CD14-positive monocyte (primary cell): ENCODE measurements around the gene PPP1R1C. TPM values are rescaled to one million over a fixed set of nuclear protein-coding genes. Genes with fewer than 3 reads are reported as not detected.
A peak's percentile ranks its signal among the peaks of the same experiment; 100 is the strongest.

Source experiments
- DNase-seq, 3 donors: peaks; one replicate each; pipeline ENCODE4 v3.0.0-alpha.2; 2011 to 2022
- H2AFZ ChIP-seq: 2 replicates; pipeline ENCODE4 v1.6.0; 2012; ENCODE audit warnings: mild to moderate bottlenecking, low read depth, low read length, inconsistent platforms; ENCODE audit not compliant: insufficient read depth, poor library complexity, severe bottlenecking
- H3K27ac ChIP-seq, 2 donors: 1 replicate in 1 of 2; 2 replicates in 1 of 2; pipeline ENCODE4 v1.5.1; 2012 to 2013; ENCODE audit warnings: low read length in 2 of 2, control low read depth in 1 of 2, inconsistent platforms in 1 of 2, low read depth in 1 of 2, mild to moderate bottlenecking in 1 of 2
- H3K27me3 ChIP-seq, 2 donors: one replicate each; pipeline versions ENCODE4 v1.6.0 to v1.6.1; 2011 to 2013; ENCODE audit warnings: low read length in 2 of 2; ENCODE audit not compliant: control insufficient read depth in 2 of 2, insufficient read depth in 2 of 2
- H3K36me3 ChIP-seq, 2 donors: replicated peaks in 1 of 2; 1 replicate in 1 of 2; 2 replicates in 1 of 2; pipeline versions ENCODE4 v1.5.1 to v1.6.1; 2012 to 2013; ENCODE audit warnings: low read length in 2 of 2, control low read depth in 1 of 2, inconsistent platforms in 1 of 2, mild to moderate bottlenecking in 1 of 2; ENCODE audit not compliant: insufficient read depth in 2 of 2, control insufficient read depth in 1 of 2
- H3K4me1 ChIP-seq, 2 donors: 1 replicate in 1 of 2; 2 replicates in 1 of 2; pipeline versions ENCODE4 v1.5.1 to v1.6.1; 2012 to 2013; ENCODE audit warnings: low read length in 2 of 2, control low read depth in 1 of 2, inconsistent platforms in 1 of 2, mild to moderate bottlenecking in 1 of 2, moderate library complexity in 1 of 2; ENCODE audit not compliant: insufficient read depth in 2 of 2, control insufficient read depth in 1 of 2
- H3K4me2 ChIP-seq: replicated peaks from 2 replicates; pipeline ENCODE3; 2012; ENCODE audit warnings: low read length, moderate library complexity, mild to moderate bottlenecking; ENCODE audit not compliant: poor library complexity, severe bottlenecking; ENCODE audit errors: extremely low read depth
- H3K4me3 ChIP-seq, 3 experiments: fragments of 200-600 bp in 1 of 3; sonication (generic) in 1 of 3; replicated peaks in 1 of 3; 1 replicate in 2 of 3; 2 replicates in 1 of 3; pipeline ENCODE4 v1.5.1; 2011 to 2013; ENCODE audit warnings: low read length in 3 of 3, mild to moderate bottlenecking in 3 of 3, control low read depth in 2 of 3, low read depth in 2 of 3, inconsistent platforms in 1 of 3, moderate library complexity in 1 of 3
- H3K79me2 ChIP-seq: 2 replicates; pipeline ENCODE4 v1.6.0; 2012; ENCODE audit warnings: mild to moderate bottlenecking, control low read depth, inconsistent platforms, low read length, moderate library complexity; ENCODE audit not compliant: insufficient read depth
- H3K9ac ChIP-seq: 2 replicates; pipeline ENCODE4 v1.6.0; 2017; ENCODE audit warnings: low read length, mild to moderate bottlenecking; ENCODE audit not compliant: insufficient read depth, poor library complexity, severe bottlenecking
- H3K9me3 ChIP-seq, 2 donors: replicated peaks in 1 of 2; 1 replicate in 1 of 2; 2 replicates in 1 of 2; pipeline versions ENCODE4 v1.5.1 to v1.6.1; 2012 to 2013; ENCODE audit warnings: low read length in 2 of 2, control low read depth in 1 of 2; ENCODE audit not compliant: control insufficient read depth in 1 of 2, insufficient read depth in 1 of 2
- H4K20me1 ChIP-seq: 2 replicates; pipeline ENCODE4 v1.6.0; 2012; ENCODE audit warnings: mild to moderate bottlenecking, low read length, control low read depth, moderate library complexity; ENCODE audit not compliant: insufficient read depth
- H3K27ac Mint-ChIP-seq, 7 donors: one replicate each; pipeline ENCODE4 v1.8.0; 2020; ENCODE audit warnings: mild to moderate bottlenecking in 7 of 7, mixed read lengths in 7 of 7, moderate library complexity in 6 of 7, inconsistent platforms in 2 of 7
- H3K27me3 Mint-ChIP-seq, 3 donors: one replicate each; pipeline ENCODE4 v1.8.0; 2021 to 2022; ENCODE audit warnings: low read depth in 3 of 3, mild to moderate bottlenecking in 3 of 3, mixed read lengths in 3 of 3, moderate library complexity in 3 of 3, inconsistent platforms in 1 of 3
- H3K36me3 Mint-ChIP-seq, 2 donors: one replicate each; pipeline ENCODE4 v1.8.0; 2020; ENCODE audit warnings: mixed read lengths in 2 of 2, inconsistent platforms in 1 of 2, mild to moderate bottlenecking in 1 of 2
- H3K4me1 Mint-ChIP-seq: one replicate; pipeline ENCODE4 v1.8.0; 2020; ENCODE audit warnings: mild to moderate bottlenecking, mixed read lengths
- H3K4me3 Mint-ChIP-seq, 2 donors: one replicate each; pipeline ENCODE4 v1.8.0; 2020; ENCODE audit warnings: mild to moderate bottlenecking in 2 of 2, mixed read lengths in 2 of 2, moderate library complexity in 1 of 2
- H3K9me3 Mint-ChIP-seq, 7 donors: one replicate each; pipeline ENCODE4 v1.8.0; 2020 to 2022; ENCODE audit warnings: mixed read lengths in 7 of 7, mild to moderate bottlenecking in 6 of 7, moderate library complexity in 6 of 7, inconsistent platforms in 2 of 7
- CTCF ChIP-seq: fragments of 200-600 bp; IDR thresholded peaks from one replicate; pipeline ENCODE4 v1.8.0; 2022; ENCODE audit warnings: antibody characterized with exemption, mild to moderate bottlenecking
- WGBS: methylation state at CpG from one replicate; pipeline ENCODE4 v1.1.5; 2013; ENCODE audit warnings: missing lambda C conversion rate; ENCODE audit not compliant: insufficient coverage; 5-methylcytosine and 5-hydroxymethylcytosine counted together
- intact Hi-C, 2 donors: fragments of 100-400 bp; cut with micrococcal nuclease; formaldehyde crosslinking; loops; one replicate each; pipeline versions ENCODE4 v1.15.0 to v1.15.1; 2023
- polyA plus RNA-seq, 3 donors: library from polyadenylated mRNA; depleted of rRNA in 1 of 3; unstranded in 2 of 3; stranded (reverse) in 1 of 3; fragments of 300-500 nt in 2 of 3; fragments of >200 nt in 1 of 3; fragmentation: Illumina TruSeq in 2 of 3; gene quantifications; 1 replicate in 2 of 3; 2 replicates in 1 of 3; pipeline ENCODE4 v1.2.3, GENCODE V29; 2012 to 2021

The PPP1R1C gene
- polyA plus RNA-seq, 3 donors: not detected

GRCh38 chr2:181998041-181998835, 12.6 kb downstream of the PPP1R1C start:
- Histone ChIP-seq H3K9me3 (no peaks in the 10 kb centered on the region), H2AFZ (no peak overlapping the region), H3K4me3 (no peak overlapping the region), H3K4me1 (peaks cover 0 to 10% of the 10 kb centered on the region in 2 donors), H3K27ac (no peak overlapping the region), H3K9ac (no peak overlapping the region), H3K36me3 (no peaks in the 10 kb centered on the region), H3K79me2 (no peaks in the 10 kb centered on the region), H3K27me3 (no peaks in the 10 kb centered on the region), H3K4me2 (peak overlapping the region; percentile 36), H4K20me1 (no peaks in the 10 kb centered on the region)
- no CpG with 5 or more reads among the region's 8 CpGs for WGBS
- intact Hi-C loops: no loop called here
- peak in 1 of 3 donors; percentile 16 for DNase-seq
- H3K36me3 Mint-ChIP-seq: no peaks in the 10 kb centered on the region
- peaks cover 12% of the 10 kb centered on the region for H3K4me1 Mint-ChIP-seq
- peak overlapping the region in 1 of 2 donors; percentile 67 for H3K4me3 Mint-ChIP-seq
- peaks cover 0 to 1% (median 0%) of the 10 kb centered on the region in 3 donors for H3K27me3 Mint-ChIP-seq
- no peak overlapping the region for H3K27ac Mint-ChIP-seq
- no peak for TF ChIP-seq CTCF
- H3K9me3 Mint-ChIP-seq: peaks cover 0 to 5% (median 3%) of the 10 kb centered on the region in 7 donors

- no peak overlapping the region for H2AFZ ChIP-seq
- H3K36me3 Mint-ChIP-seq: no peaks in the 10 kb centered on the region
- H3K27me3 ChIP-seq: no peaks in the 10 kb centered on the region
- peak overlapping the region; percentile 36 for H3K4me2 ChIP-seq
- no peaks in the 10 kb centered on the region for H3K9me3 ChIP-seq
- peaks cover 12% of the 10 kb centered on the region for H3K4me1 Mint-ChIP-seq
- H3K9ac ChIP-seq: no peak overlapping the region
- no peak for DNase-seq
- no peak overlapping the region for H3K27ac Mint-ChIP-seq
- no CpG with 5 or more reads among the region's 2 CpGs for WGBS
- no peak overlapping the region for H3K4me3 Mint-ChIP-seq
- intact Hi-C loops: no loop called here
- no peak for TF ChIP-seq CTCF
- no peaks in the 10 kb centered on the region for H3K36me3 ChIP-seq
- H3K4me1 ChIP-seq: peaks cover 0 to 10% of the 10 kb centered on the region in 2 donors
- peaks cover 0 to 5% (median 3%) of the 10 kb centered on the region in 7 donors for H3K9me3 Mint-ChIP-seq
- H3K27me3 Mint-ChIP-seq: peaks cover 0 to 1% (median 0%) of the 10 kb centered on the region in 3 donors
- no peak overlapping the region for H3K27ac ChIP-seq
- no peaks in the 10 kb centered on the region for H4K20me1 ChIP-seq
- no peak overlapping the region for H3K4me3 ChIP-seq
- no peaks in the 10 kb centered on the region for H3K79me2 ChIP-seq
Measured at GRCh38 chr2:181998891-181999654, 13.4 kb downstream of the PPP1R1C start.
